HG02642 (cell line): ENCODE results near the gene METAP1.
A peak's percentile ranks its signal among the peaks of the same experiment; 100 is the strongest.
"Not testable (repeated sequence)": the region's sequence is repeated elsewhere in the genome, so short reads cannot be mapped to it uniquely, and the experiment has no call there.

Experiments used
- ATAC-seq: cut with Tn5 transposase; IDR thresholded peaks from one replicate; pipeline ENCODE4 v1.9.1; 2021; ENCODE audit warnings: mild to moderate bottlenecking; ENCODE audit not compliant: unreplicated experiment, poor library complexity

The METAP1 gene

GRCh38 chr4:99047710-99048109 is 52.2 kb downstream of the METAP1 start:
- no peak for ATAC-seq

DNA sequence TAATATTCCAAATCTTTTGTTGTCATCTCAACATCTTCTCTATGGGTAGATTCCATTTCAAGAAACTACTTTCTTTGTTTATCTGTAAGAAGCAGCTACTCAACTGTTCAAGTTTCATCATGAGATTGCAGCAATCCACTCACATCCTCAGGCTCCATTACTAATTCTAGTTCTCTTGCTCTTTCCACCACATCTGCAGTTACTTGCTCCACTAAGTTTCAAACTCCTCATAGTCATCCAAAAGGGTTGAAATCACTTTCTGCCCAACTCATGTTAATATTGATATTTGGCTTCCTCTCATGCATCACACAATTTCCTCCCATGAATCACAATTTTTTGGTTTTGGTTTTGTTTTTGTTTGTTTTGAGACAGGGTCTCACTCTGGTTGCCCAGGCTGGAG is 57.4 kb downstream of the METAP1 start:
- ATAC-seq: no peak

- ATAC-seq: peak; percentile 48
Observed at GRCh38 chr4:99054428-99054994, 59.0 kb downstream of the METAP1 start.

DNA sequence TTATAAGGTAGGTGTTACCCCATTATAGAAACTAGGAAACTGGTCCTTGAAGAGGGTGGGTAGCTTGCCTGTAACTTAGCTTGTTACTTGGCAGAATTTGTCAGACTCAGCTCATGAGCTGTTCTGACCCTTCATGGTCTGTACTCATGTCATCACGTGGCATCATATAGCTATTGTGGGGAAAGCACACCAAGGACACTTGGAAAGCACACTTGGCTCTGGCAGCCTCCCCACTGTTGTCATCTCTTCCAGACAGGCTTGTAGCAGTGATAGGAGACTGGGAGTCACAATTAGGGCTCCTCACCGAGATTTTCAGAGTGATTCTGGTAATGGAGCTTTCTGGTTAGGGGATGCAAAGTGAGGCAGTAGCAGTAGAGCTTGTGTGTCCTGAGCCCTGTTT is 62.7 kb downstream of the METAP1 start:
- ATAC-seq: no peak

DNA sequence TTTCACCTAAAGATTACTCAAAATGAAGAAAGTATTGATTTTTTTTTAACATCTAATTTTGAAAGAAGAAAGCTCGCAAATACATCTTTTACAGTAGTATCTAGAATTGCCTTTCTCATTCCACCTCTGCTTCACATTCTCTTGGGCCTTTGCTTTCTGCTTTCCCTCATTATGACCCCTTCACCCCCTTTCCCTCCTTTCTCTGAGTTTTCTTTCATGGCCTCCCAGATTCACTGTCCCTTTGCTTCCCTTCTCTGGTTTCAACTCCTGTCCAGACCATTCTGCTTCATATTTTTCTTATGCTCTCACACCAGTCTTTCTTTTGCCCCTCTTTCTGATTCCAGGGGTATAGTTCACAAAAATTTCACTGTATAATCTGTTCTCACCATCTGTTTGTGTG is 64.0 kb downstream of the METAP1 start:
- no peak for ATAC-seq

DNA sequence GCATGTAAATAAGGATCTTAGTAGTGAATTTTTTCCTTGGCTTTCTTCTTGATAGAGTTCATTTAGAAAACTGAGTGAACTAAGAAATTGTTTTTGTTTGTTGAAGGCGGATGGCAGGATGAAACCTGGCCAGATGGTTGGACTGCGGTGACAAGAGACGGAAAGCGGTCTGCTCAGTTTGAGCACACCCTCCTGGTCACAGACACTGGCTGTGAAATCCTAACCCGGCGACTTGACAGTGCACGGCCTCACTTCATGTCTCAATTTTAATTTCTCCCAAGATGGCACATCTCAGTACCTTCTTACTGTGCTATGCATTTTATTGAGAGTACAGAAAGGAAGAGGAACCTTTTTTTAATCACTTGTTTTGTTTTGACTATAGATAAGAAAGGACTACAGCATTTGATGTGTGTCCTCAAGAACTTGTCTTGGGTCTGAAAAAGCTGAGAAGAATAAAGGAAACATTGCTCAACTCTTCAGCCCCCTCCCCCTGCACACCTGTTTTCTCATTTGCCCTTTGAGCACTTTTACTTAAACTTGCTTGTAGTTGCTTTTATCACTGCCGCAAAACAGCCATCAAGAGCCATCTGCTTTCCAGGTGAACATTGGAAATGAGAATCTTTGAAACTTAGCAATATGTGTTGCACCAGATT is 65.7 kb downstream of the METAP1 start:
- no peak for ATAC-seq

DNA sequence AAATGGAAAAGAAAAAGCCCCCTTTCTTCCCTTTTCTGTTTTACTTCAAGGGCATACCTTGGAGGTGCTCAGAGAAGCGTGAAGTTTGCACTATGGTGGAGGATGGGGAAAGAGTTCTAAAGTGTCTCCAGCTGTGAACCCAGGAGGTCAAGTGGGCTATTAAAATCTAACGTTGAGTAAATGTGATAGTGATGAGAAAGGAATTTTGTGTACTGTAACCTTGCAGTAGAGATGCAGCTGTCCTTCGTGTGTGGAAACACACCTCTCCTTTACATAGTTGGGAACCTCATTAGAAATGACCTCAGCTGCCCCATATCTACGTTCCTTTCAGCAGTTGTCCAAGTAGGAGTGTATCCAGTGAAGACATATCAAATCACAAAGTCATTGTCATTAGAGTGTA is 66.6 kb downstream of the METAP1 start:
- ATAC-seq: no peak

GRCh38 chr4:99065521-99065920 is 70.0 kb downstream of the METAP1 start:
- not testable (repeated sequence) for ATAC-seq

GRCh38 chr4:99067617-99068016 is 72.1 kb downstream of the METAP1 start:
- no peak for ATAC-seq

DNA sequence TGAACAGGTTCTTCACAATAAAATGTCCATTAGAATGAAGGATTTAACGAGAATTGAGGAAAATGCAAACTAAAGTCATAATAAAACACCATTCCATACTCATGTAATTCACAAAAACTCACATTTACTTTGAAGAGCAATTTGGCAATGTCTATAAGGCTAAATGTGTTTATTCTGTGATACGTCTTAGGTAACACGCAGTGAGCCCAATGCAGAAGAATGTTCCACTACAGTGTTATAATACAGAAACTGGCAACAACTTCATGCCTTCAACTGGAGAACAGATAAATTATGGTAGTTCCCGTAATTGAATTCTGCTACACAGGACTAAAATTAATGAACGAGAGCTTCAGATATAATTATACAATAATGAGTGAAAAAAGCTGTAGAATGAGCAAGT is 75.6 kb downstream of the METAP1 start:
- ATAC-seq: no peak

- no peak for ATAC-seq
Observed at GRCh38 chr4:99074816-99075215, 79.3 kb downstream of the METAP1 start.

GRCh38 chr4:99076292-99076976 is 80.9 kb downstream of the METAP1 start:
- no peak for ATAC-seq

- no peak for ATAC-seq
Observed at GRCh38 chr4:99077177-99077576, 81.7 kb downstream of the METAP1 start.

DNA sequence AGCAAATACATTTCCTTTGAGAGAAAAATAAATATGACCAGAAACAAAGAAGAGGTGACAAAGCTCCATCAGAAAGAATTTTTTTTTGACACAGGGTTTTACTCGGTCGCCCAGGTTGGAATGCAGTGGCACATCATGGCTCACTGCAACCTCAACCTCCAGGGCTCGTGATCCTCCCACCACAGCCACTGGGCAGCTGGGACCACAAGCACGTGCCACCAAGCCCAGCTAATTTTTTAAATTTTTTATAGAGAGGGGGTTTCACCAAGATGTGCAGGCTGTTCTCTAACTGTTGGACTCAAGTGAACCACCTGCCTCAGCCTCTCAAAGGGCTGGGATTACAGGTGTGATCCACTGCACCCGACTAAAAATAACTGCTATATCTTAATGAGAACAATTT is 82.8 kb downstream of the METAP1 start:
- no peak for ATAC-seq

DNA sequence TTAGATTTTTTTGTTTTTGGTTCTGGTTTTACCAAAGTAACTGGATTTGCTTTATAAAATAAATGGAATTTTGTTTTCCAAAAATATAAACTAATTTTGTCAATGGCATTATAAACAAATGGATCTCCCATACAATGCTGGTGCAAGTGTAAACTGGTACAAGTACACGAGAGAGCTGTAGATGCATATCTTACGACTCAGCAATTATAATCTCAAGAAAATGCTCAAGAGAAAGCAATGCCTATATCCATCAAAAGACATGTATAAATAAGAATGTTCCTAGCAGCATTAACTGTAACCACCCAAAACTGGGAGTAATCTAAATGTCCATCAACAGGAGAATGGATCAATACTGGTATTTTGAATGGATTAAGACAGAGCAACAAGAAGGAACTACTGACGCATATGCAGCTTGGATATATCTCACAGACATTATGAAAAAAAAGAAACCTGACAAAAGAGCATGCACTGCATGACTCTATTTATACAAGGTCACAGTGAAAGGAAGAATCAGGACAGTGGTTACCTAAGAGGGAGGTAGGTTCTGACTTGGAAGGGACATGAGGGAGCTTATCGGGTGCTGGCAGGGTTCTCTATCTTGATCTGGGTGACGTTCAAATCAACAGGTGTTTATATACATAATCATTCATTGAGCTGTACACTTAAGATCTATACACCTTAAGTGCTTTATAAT is 83.6 kb downstream of the METAP1 start:
- no peak for ATAC-seq

- ATAC-seq: no peak
Observed at GRCh38 chr4:99079625-99080295, 84.2 kb downstream of the METAP1 start.

DNA sequence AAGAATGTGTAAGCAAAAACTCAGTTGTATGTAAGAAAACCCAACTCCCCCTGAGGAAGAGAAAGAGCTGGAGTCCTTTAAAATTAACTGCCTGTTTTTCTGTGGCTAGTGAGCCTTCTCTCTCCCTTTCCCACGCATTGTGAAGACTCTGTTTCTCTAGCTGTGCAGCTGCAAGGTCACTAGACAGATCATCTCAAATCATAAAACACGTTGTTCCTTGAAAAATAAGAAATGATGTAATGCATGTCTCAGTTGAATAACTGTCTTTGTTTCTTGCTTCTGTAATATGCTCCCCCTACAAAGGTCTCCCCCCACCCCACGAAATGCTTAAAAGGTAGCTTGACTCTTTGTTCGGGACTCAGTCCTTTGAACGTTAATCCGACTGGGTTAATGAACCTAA is 85.3 kb downstream of the METAP1 start:
- not testable (repeated sequence) for ATAC-seq

DNA sequence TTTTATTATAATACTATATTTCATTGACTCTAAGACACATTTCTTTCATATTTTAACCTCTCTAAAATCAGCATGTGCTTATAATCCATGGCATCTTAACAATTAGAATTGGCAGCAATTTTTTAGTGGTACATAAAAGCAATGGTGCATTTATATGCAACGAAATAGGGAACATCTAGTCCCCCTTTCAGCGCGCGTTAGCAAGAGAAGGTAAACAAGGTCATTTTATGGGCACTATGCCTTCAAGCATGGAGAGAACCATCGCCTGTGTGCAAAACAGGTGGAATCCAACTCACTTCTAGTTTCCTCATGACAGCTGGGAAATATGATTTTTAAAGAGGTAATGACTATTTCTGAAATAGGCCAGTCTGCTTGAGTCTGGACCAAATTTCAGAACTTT is 86.7 kb downstream of the METAP1 start:
- no peak for ATAC-seq

- no peak for ATAC-seq
Observed at GRCh38 chr4:99084595-99084994, 89.1 kb downstream of the METAP1 start.

GRCh38 chr4:99088023-99088449 is 92.5 kb downstream of the METAP1 start:
- peak; percentile 28 for ATAC-seq
